HEK293 (cell line): Measurements from ENCODE around the gene MDN1.
A peak's percentile ranks its signal among the peaks of the same experiment; 100 is the strongest.

ENCODE experiments used
- CTCF ChIA-PET: fragments of 350-600 bp; formaldehyde crosslinking; extraction: SDS; loops from one replicate; lab custom pipeline; 2021; ENCODE audit warnings: antibody characterized with exemption; lab: Yijun Ruan, JAX
- POLR2A ChIA-PET: fragments of 300-600 bp; formaldehyde crosslinking; extraction: SDS; loops from one replicate; lab custom pipeline; 2020; ENCODE audit warnings: antibody characterized with exemption, inconsistent platforms; lab: Yijun Ruan, JAX
- H3K27ac ChIP-seq: fragments of 200-500 bp; sonication (Bioruptor generic); 2 replicates; pipeline ENCODE4 v1.5.1; 2014; ENCODE audit warnings: low read depth, low read length, control low read depth, inconsistent platforms; ENCODE audit errors: extremely low read depth
- H3K36me3 ChIP-seq, 2 experiments: fragments of 200-500 bp in 1 of 2; sonication (Bioruptor generic) in 1 of 2; 1 replicate in 1 of 2; 2 replicates in 1 of 2; pipeline ENCODE4 v1.5.1; 2014 to 2017; ENCODE audit warnings: inconsistent platforms in 2 of 2, low read length in 2 of 2; ENCODE audit not compliant: control insufficient read depth in 2 of 2, insufficient read depth in 1 of 2
- H3K4me1 ChIP-seq: fragments of 200-500 bp; sonication (Bioruptor generic); 2 replicates; pipeline ENCODE4 v1.5.1; 2014; ENCODE audit warnings: mild to moderate bottlenecking, low read length, inconsistent platforms; ENCODE audit not compliant: control insufficient read depth, insufficient read depth
- H3K4me3 ChIP-seq: 2 replicates; pipeline ENCODE4 v1.5.1; 2011; ENCODE audit warnings: low read depth, mild to moderate bottlenecking, control low read depth, low read length, moderate library complexity
- H3K9me3 ChIP-seq: fragments of 200-500 bp; sonication (Bioruptor generic); 2 replicates; pipeline ENCODE4 v1.5.1; 2014; ENCODE audit warnings: low read depth, low read length, inconsistent platforms; ENCODE audit not compliant: control insufficient read depth, insufficient read depth
- HOXD13 ChIP-seq: sonication (generic); formaldehyde crosslinking; IDR thresholded peaks from 2 replicates; pipeline ENCODE4 v1.8.0; 2022; ENCODE audit warnings: missing genetic modification reagents, borderline replicate concordance
- KLF1 ChIP-seq: fragments of 450-650 bp; formaldehyde crosslinking; IDR thresholded peaks from 2 replicates; pipeline ENCODE4 v1.5.1; 2016; ENCODE audit warnings: missing biosample characterization, missing genetic modification characterization
- MZF1 ChIP-seq: fragments of 450-650 bp; formaldehyde crosslinking; IDR thresholded peaks from 2 replicates; pipeline ENCODE4 v1.5.1; 2017; ENCODE audit warnings: missing biosample characterization, missing genetic modification characterization, borderline replicate concordance
- OSR2 ChIP-seq: fragments of 450-650 bp; formaldehyde crosslinking; IDR thresholded peaks from 2 replicates; pipeline ENCODE4 v1.5.1; 2016; ENCODE audit warnings: missing biosample characterization, missing genetic modification characterization
- SCRT1 ChIP-seq: fragments of 450-650 bp; formaldehyde crosslinking; IDR thresholded peaks from 2 replicates; pipeline ENCODE4 v1.5.1; 2016; ENCODE audit warnings: missing biosample characterization, missing genetic modification characterization, borderline replicate concordance
- SCRT2 ChIP-seq: fragments of 450-650 bp; formaldehyde crosslinking; IDR thresholded peaks from 2 replicates; pipeline ENCODE4 v1.5.1; 2016; ENCODE audit warnings: missing biosample characterization, missing genetic modification characterization
- SP3 ChIP-seq: fragments of 450-650 bp; formaldehyde crosslinking; IDR thresholded peaks from 2 replicates; pipeline ENCODE4 v1.5.1; 2016; ENCODE audit warnings: missing biosample characterization, missing genetic modification characterization
- ZBTB1 ChIP-seq: fragments of 450-650 bp; formaldehyde crosslinking; IDR thresholded peaks from 2 replicates; pipeline ENCODE4 v1.5.1; 2016; ENCODE audit warnings: missing biosample characterization, missing genetic modification characterization
- ZEB2 ChIP-seq: fragments of 450-650 bp; formaldehyde crosslinking; IDR thresholded peaks from 2 replicates; pipeline ENCODE4 v1.5.1; 2016; ENCODE audit warnings: missing biosample characterization, missing genetic modification characterization
- ZFP41 ChIP-seq: fragments of 450-650 bp; formaldehyde crosslinking; IDR thresholded peaks from 2 replicates; pipeline ENCODE4 v1.5.1; 2016; ENCODE audit warnings: missing biosample characterization, missing genetic modification characterization, borderline replicate concordance
- ZNF350 ChIP-seq: fragments of 450-650 bp; formaldehyde crosslinking; IDR thresholded peaks from 2 replicates; pipeline ENCODE4 v1.5.0; 2017; ENCODE audit warnings: missing biosample characterization, mild to moderate bottlenecking, missing genetic modification characterization
- ZNF416 ChIP-seq: fragments of 450-650 bp; formaldehyde crosslinking; IDR thresholded peaks from 2 replicates; pipeline ENCODE4 v1.5.1; 2016; ENCODE audit warnings: missing biosample characterization, missing genetic modification characterization
- ZNF548 ChIP-seq: fragments of 450-650 bp; formaldehyde crosslinking; IDR thresholded peaks from 2 replicates; pipeline ENCODE4 v1.5.1; 2016; ENCODE audit warnings: missing biosample characterization, missing genetic modification characterization
- ZNF596 ChIP-seq: fragments of 450-650 bp; IDR thresholded peaks from 2 replicates; pipeline ENCODE4 v1.5.0; 2018; ENCODE audit warnings: missing biosample characterization, mild to moderate bottlenecking, missing genetic modification characterization, moderate library complexity
- ZNF670 ChIP-seq: fragments of 450-650 bp; formaldehyde crosslinking; IDR thresholded peaks from 2 replicates; pipeline ENCODE4 v1.5.1; 2016; ENCODE audit warnings: missing biosample characterization, missing genetic modification characterization, low read depth
- ZNF830 ChIP-seq: fragments of 450-650 bp; IDR thresholded peaks from 2 replicates; pipeline ENCODE4 v1.5.0; 2018; ENCODE audit warnings: missing biosample characterization, missing genetic modification characterization, low read depth, mild to moderate bottlenecking, moderate library complexity
- TF ChIP-seq, protein P1 (sequence below): fragments of 450-650 bp; formaldehyde crosslinking; IDR thresholded peaks from 2 replicates; pipeline ENCODE4 v1.5.1; 2016; ENCODE audit warnings: missing biosample characterization, missing genetic modification characterization
- TF ChIP-seq, protein P2 (sequence below): fragments of 450-650 bp; formaldehyde crosslinking; IDR thresholded peaks from 2 replicates; pipeline ENCODE4 v1.5.1; 2016; ENCODE audit warnings: missing biosample characterization, missing genetic modification characterization, low read depth
- TF ChIP-seq, protein P3 (sequence below): fragments of 450-650 bp; formaldehyde crosslinking; IDR thresholded peaks from 2 replicates; pipeline ENCODE4 v1.5.1; 2016; ENCODE audit warnings: missing biosample characterization, missing genetic modification characterization
- TF ChIP-seq, protein P4 (sequence below): fragments of 450-650 bp; formaldehyde crosslinking; IDR thresholded peaks from 2 replicates; pipeline ENCODE4 v1.5.1; 2017; ENCODE audit warnings: missing biosample characterization, missing genetic modification characterization
- TF ChIP-seq, protein P5 (sequence below): fragments of 450-650 bp; IDR thresholded peaks from 2 replicates; pipeline ENCODE4 v1.5.1; 2018; ENCODE audit warnings: missing biosample characterization, missing genetic modification characterization
- TF ChIP-seq, protein P6 (sequence below): fragments of 450-650 bp; formaldehyde crosslinking; IDR thresholded peaks from 2 replicates; pipeline ENCODE4 v1.5.1; 2016; ENCODE audit warnings: missing biosample characterization, missing genetic modification characterization

MDN1 gene

DNA sequence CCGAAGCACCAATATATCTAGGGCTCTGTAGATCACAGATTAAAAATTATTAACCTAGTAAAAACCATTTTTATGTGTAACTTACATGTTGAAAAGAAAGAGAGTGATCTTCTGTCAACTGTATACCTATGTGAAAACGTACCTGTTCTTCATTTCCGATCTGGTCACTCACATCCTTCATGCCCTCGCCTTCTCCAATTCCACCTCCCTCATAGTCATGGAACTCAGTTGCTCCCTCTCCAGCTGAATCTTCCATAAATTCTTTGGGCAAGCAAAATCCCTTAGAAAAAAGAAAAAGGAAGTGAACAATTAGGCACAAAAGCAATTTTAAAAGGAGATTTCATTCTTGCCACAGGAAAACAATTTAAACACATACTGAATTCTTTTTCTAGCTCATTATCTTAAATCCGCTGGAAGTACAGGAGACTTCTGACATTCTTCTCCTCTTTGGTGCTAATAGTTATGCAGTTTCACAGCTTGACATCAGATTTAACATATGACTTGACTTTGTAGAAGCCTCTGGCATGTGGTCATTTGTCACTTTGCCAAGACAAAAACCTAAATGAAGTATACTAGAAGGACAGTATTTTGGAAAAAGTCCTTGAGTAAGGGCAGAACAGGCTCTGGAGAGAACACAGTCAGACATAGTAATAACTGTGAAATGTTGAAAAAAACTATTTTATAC lies 151.6 kb downstream of the MDN1 start:
- ChIA-PET CTCF (interaction anchor here (1.0 to 1.5 kb wide), 2 partner anchors 8 to 236 kb away, joined by 3 to 6 read pairs; no protein-coding TSS in a partner anchor), POLR2A (interaction anchor here (0.6 to 1.0 kb wide), 2 partner anchors 34 to 41 kb away, joined by 3 read pairs; no protein-coding TSS in a partner anchor)
- Histone ChIP-seq H3K4me1 (no peaks in the 10 kb centered on the region), H3K4me3 (no peak overlapping the region), H3K9me3 (no peaks in the 10 kb centered on the region), H3K36me3 (peaks cover 57 to 85% of the 10 kb centered on the region in 2 experiments), H3K27ac (no peak overlapping the region)
- TF ChIP-seq, protein P1, sequence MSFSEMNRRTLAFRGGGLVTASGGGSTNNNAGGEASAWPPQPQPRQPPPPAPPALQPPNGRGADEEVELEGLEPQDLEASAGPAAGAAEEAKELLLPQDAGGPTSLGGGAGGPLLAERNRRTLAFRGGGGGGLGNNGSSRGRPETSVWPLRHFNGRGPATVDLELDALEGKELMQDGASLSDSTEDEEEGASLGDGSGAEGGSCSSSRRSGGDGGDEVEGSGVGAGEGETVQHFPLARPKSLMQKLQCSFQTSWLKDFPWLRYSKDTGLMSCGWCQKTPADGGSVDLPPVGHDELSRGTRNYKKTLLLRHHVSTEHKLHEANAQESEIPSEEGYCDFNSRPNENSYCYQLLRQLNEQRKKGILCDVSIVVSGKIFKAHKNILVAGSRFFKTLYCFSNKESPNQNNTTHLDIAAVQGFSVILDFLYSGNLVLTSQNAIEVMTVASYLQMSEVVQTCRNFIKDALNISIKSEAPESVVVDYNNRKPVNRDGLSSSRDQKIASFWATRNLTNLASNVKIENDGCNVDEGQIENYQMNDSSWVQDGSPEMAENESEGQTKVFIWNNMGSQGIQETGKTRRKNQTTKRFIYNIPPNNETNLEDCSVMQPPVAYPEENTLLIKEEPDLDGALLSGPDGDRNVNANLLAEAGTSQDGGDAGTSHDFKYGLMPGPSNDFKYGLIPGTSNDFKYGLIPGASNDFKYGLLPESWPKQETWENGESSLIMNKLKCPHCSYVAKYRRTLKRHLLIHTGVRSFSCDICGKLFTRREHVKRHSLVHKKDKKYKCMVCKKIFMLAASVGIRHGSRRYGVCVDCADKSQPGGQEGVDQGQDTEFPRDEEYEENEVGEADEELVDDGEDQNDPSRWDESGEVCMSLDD (tag by site-specific recombination): no peak
- TF ChIP-seq SP3 (tag by site-specific recombination) (no peak), SCRT2 (tag by site-specific recombination) (no peak), OSR2 (no peak), ZNF830 (tag by site-specific recombination) (no peak), ZNF416 (tag by site-specific recombination) (no peak), ZEB2 (tag by site-specific recombination) (no peak), ZNF350 (tag by site-specific recombination) (no peak), SCRT1 (no peak), ZNF596 (tag by site-specific recombination) (no peak), ZNF670 (no peak)
- TF ChIP-seq, protein P2, sequence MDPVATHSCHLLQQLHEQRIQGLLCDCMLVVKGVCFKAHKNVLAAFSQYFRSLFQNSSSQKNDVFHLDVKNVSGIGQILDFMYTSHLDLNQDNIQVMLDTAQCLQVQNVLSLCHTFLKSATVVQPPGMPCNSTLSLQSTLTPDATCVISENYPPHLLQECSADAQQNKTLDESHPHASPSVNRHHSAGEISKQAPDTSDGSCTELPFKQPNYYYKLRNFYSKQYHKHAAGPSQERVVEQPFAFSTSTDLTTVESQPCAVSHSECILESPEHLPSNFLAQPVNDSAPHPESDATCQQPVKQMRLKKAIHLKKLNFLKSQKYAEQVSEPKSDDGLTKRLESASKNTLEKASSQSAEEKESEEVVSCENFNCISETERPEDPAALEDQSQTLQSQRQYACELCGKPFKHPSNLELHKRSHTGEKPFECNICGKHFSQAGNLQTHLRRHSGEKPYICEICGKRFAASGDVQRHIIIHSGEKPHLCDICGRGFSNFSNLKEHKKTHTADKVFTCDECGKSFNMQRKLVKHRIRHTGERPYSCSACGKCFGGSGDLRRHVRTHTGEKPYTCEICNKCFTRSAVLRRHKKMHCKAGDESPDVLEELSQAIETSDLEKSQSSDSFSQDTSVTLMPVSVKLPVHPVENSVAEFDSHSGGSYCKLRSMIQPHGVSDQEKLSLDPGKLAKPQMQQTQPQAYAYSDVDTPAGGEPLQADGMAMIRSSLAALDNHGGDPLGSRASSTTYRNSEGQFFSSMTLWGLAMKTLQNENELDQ: no peak
- TF ChIP-seq, protein P3, sequence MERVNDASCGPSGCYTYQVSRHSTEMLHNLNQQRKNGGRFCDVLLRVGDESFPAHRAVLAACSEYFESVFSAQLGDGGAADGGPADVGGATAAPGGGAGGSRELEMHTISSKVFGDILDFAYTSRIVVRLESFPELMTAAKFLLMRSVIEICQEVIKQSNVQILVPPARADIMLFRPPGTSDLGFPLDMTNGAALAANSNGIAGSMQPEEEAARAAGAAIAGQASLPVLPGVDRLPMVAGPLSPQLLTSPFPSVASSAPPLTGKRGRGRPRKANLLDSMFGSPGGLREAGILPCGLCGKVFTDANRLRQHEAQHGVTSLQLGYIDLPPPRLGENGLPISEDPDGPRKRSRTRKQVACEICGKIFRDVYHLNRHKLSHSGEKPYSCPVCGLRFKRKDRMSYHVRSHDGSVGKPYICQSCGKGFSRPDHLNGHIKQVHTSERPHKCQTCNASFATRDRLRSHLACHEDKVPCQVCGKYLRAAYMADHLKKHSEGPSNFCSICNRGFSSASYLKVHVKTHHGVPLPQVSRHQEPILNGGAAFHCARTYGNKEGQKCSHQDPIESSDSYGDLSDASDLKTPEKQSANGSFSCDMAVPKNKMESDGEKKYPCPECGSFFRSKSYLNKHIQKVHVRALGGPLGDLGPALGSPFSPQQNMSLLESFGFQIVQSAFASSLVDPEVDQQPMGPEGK (tag by site-specific recombination): no peak

DNA sequence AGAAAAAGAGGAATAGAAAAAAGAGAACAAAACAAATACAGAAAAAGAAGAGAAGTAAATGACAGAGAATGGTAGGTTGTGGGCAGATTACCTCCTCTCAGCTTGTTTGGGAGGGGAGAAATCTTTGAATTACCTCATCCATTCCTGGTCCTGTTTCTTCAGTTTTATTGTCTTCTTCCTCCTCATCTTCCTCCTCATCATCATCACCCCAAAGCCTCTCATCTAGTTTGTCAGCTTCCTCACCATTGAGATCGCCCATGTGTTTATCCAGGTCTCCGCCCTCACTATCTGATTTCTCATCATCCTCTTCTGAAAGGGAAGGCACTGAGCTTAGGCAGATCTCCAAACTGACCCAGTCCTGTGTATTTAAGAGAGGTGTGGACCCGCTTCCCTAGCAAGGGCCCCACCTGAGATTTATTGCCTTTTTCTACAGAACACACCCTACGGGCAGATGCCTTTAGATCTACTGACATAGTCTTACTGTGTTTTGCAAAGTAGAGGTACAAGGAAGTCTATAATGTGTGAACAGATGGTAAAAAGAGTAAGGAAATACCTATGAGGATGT lies 156.9 kb downstream of the MDN1 start:
- Histone ChIP-seq H3K4me3 (no peak overlapping the region), H3K4me1 (no peaks in the 10 kb centered on the region), H3K9me3 (no peaks in the 10 kb centered on the region), H3K27ac (no peak overlapping the region), H3K36me3 (peaks cover 41 to 86% of the 10 kb centered on the region in 2 experiments)
- CTCF ChIA-PET: interaction anchor here (1.6 kb wide), 1 partner anchor 8 kb away, joined by 4 read pairs; no protein-coding TSS in a partner anchor
- POLR2A ChIA-PET: no interaction called here
- TF ChIP-seq ZFP41 (tag by site-specific recombination): no peak
- peak; percentile 94 for TF ChIP-seq KLF1 (tag by site-specific recombination)
- TF ChIP-seq ZNF670: no peak
- TF ChIP-seq HOXD13 (CRISPR knock-in tag): no peak
- TF ChIP-seq, protein P4, sequence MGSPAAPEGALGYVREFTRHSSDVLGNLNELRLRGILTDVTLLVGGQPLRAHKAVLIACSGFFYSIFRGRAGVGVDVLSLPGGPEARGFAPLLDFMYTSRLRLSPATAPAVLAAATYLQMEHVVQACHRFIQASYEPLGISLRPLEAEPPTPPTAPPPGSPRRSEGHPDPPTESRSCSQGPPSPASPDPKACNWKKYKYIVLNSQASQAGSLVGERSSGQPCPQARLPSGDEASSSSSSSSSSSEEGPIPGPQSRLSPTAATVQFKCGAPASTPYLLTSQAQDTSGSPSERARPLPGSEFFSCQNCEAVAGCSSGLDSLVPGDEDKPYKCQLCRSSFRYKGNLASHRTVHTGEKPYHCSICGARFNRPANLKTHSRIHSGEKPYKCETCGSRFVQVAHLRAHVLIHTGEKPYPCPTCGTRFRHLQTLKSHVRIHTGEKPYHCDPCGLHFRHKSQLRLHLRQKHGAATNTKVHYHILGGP: no peak
- no peak for TF ChIP-seq ZBTB1 (tag by site-specific recombination)
- TF ChIP-seq ZNF548 (tag by site-specific recombination): no peak
- TF ChIP-seq, protein P5, sequence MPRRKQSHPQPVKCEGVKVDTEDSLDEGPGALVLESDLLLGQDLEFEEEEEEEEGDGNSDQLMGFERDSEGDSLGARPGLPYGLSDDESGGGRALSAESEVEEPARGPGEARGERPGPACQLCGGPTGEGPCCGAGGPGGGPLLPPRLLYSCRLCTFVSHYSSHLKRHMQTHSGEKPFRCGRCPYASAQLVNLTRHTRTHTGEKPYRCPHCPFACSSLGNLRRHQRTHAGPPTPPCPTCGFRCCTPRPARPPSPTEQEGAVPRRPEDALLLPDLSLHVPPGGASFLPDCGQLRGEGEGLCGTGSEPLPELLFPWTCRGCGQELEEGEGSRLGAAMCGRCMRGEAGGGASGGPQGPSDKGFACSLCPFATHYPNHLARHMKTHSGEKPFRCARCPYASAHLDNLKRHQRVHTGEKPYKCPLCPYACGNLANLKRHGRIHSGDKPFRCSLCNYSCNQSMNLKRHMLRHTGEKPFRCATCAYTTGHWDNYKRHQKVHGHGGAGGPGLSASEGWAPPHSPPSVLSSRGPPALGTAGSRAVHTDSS (tag by site-specific recombination): peak; percentile 92
- TF ChIP-seq, protein P6, sequence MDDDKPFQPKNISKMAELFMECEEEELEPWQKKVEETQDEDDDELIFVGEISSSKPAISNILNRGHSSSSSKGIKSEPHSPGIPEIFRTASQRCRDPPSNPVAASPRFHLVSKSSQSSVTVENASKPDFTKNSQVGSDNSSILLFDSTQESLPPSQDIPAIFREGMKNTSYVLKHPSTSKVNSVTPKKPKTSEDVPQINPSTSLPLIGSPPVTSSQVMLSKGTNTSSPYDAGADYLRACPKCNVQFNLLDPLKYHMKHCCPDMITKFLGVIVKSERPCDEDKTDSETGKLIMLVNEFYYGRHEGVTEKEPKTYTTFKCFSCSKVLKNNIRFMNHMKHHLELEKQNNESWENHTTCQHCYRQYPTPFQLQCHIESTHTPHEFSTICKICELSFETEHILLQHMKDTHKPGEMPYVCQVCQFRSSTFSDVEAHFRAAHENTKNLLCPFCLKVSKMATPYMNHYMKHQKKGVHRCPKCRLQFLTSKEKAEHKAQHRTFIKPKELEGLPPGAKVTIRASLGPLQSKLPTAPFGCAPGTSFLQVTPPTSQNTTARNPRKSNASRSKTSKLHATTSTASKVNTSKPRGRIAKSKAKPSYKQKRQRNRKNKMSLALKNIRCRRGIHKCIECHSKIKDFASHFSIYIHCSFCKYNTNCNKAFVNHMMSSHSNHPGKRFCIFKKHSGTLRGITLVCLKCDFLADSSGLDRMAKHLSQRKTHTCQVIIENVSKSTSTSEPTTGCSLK: no peak
- no peak for TF ChIP-seq MZF1 (tag by site-specific recombination)
